Omental fat pad (tissue), 4 donors: ENCODE results near the gene TDP1. TPM values are rescaled to one million over a fixed set of nuclear protein-coding genes. Genes with fewer than 3 reads are reported as not detected.

Experiments used
- ATAC-seq: fragments of 150-250 bp; one replicate; pipeline ENCODE4 v1.9.1; 2016; ENCODE audit warnings: mild to moderate bottlenecking, moderate library complexity; ENCODE audit not compliant: low FRiP score
- DNase-seq: peaks from one replicate; pipeline ENCODE4 v3.0.0-alpha.2; 2019; ENCODE audit warnings: low spot score
- CTCF ChIP-seq, 3 donors: fragments of 450-650 bp; IDR thresholded peaks; one replicate each; pipeline ENCODE4 v1.5.1; 2016 to 2017; ENCODE audit warnings: antibody characterized with exemption in 3 of 3, mild to moderate bottlenecking in 3 of 3, moderate library complexity in 2 of 3
- total RNA-seq, 4 donors: library from RNA; depleted of rRNA; stranded (reverse); fragments of >200 nt; gene quantifications; one replicate each; pipeline ENCODE4 v1.1.0, GENCODE V29; 2016

The TDP1 gene
- total RNA-seq, 4 donors from 2014 or later = 10.2 to 14.2 (median 12.9) TPM

- DNase-seq = no peak
- TF ChIP-seq CTCF (IDR thresholded peaks at IDR 0.05) = no peak
- no peak for ATAC-seq
These were observed 101.1 kb downstream of the TDP1 start for GRCh38 chr14:90056826-90057225.

- DNase-seq = no peak
- no peak for TF ChIP-seq CTCF (IDR thresholded peaks at IDR 0.05)
- ATAC-seq = no peak
These were observed 103.2 kb downstream of the TDP1 start for GRCh38 chr14:90058876-90059458.

- DNase-seq = no peak
- peak; percentile 81 for ATAC-seq
- no peak for TF ChIP-seq CTCF (IDR thresholded peaks at IDR 0.05)
These were observed 104.7 kb downstream of the TDP1 start for GRCh38 chr14:90060312-90060964.

- no peak for TF ChIP-seq CTCF (IDR thresholded peaks at IDR 0.05)
- ATAC-seq (no peak), DNase-seq (no peak)
These were observed 105.4 kb downstream of the TDP1 start for GRCh38 chr14:90060965-90061684.

DNA sequence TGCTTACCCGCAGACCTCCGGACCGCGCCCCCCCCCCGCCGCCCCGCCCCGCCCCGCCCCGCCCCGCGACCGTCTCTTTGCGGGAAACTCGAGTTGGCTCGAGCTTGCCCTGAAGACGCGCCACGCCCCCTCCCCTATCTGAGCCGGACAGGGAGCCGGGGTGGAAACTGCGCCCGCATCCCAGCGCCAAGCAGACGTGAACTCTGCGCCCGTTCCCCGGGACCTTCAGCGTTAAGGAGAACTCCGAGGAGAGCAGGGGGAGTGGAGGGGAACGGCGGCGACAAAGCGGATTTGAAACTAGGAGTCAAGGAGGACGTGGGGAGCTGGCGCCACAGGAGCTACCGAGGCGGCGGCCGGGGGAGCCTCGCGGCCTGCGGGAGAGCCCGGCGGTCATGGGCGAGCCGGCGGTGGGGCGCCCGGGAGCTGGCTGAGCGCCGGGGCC lies 106.0 kb downstream of the TDP1 start, which contains the start of gene KCNK13:
Gene KCNK13 (plus strand): TSS at position 310 of the 442 bp plus-strand sequence. CDS start 212 bp downstream, outside the sequence.
- DNase-seq (no peak), ATAC-seq (no peak)
- TF ChIP-seq CTCF (IDR thresholded peaks at IDR 0.05) = no peak

DNA sequence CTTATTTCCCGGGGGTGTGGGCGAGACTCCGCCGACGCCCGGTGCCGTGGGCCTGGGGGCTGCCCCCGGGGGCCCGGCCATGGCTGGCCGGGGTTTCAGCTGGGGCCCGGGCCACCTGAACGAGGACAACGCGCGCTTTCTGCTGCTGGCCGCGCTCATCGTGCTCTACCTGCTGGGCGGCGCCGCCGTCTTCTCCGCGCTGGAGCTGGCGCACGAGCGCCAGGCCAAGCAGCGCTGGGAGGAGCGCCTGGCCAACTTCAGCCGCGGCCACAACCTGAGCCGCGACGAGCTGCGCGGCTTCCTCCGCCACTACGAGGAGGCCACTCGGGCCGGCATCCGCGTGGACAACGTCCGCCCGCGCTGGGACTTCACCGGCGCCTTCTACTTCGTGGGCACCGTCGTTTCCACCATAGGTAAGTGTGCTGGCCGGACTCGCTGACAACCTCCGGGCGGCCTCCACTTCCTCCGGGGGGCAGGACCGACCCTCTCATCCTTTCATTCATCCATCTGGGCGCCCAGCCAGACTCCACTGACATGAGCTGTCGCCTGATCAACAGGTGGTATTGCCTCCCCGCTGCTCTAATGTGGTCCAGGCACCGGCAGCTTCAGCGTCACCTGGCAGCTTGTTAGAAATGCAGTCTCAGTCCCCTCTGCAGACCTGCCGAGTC lies 106.5 kb downstream of the TDP1 start:
- ATAC-seq (no peak), DNase-seq (no peak)
- no peak for TF ChIP-seq CTCF (IDR thresholded peaks at IDR 0.05)
